Vagina (tissue), 2 donors: ENCODE results near the gene USP34. TPM values are rescaled to one million over a fixed set of nuclear protein-coding genes. Genes with fewer than 3 reads are reported as not detected.

ENCODE experiments used
- DNase-seq, 2 donors: peaks; one replicate each; pipeline ENCODE4 v3.0.0-alpha.2; 2017; ENCODE audit errors: extremely low spot score in 2 of 2
- H3K27ac ChIP-seq: fragments of 200-600 bp; sonication (generic); one replicate; pipeline ENCODE4 v1.5.1; 2019
- H3K27me3 ChIP-seq: fragments of 200-600 bp; sonication (generic); one replicate; pipeline ENCODE4 v1.5.1; 2019
- H3K36me3 ChIP-seq, 2 donors: fragments of 200-600 bp; sonication (generic); one replicate each; pipeline ENCODE4 v1.5.1; 2017 to 2019
- H3K4me1 ChIP-seq: fragments of 200-600 bp; sonication (generic); one replicate; pipeline ENCODE4 v1.5.1; 2019
- H3K4me3 ChIP-seq, 2 donors: fragments of 200-600 bp; sonication (generic); 1 replicate in 1 of 2; 2 replicates in 1 of 2; pipeline ENCODE4 v1.5.1; 2016 to 2019
- H3K9me3 ChIP-seq: fragments of 200-600 bp; sonication (generic); one replicate; pipeline ENCODE4 v1.5.1; 2019
- POLR2A ChIP-seq, 2 donors: fragments of 450-650 bp; IDR thresholded peaks; one replicate each; pipeline ENCODE4 v1.6.1; 2017; ENCODE audit warnings: antibody characterized with exemption in 2 of 2, mild to moderate bottlenecking in 2 of 2, moderate library complexity in 2 of 2
- POLR2AphosphoS5 ChIP-seq, 2 donors: sonication (generic); formaldehyde crosslinking; IDR thresholded peaks; one replicate each; pipeline ENCODE4 v1.9.0; 2017; ENCODE audit warnings: antibody characterized with exemption in 2 of 2, mild to moderate bottlenecking in 2 of 2, low read depth in 1 of 2; ENCODE audit not compliant: insufficient read depth in 1 of 2
- intact Hi-C: fragments of 100-400 bp; cut with DNase I; formaldehyde crosslinking; loops from one replicate; pipeline ENCODE4 v1.15.1; 2023
- total RNA-seq: library from RNA; depleted of rRNA; stranded (reverse); fragments of >200 nt; gene quantifications from one replicate; pipeline ENCODE4 v1.2.3, GENCODE V29; 2016
- TF ChIP-seq, protein P1 (sequence below), 3 experiments: fragments of 450-650 bp in 2 of 3; fragments of 200-600 bp in 1 of 3; sonication (generic) in 1 of 3; IDR thresholded peaks; one replicate each; pipeline ENCODE4 v1.5.1; 2017 to 2019; ENCODE audit warnings: antibody characterized with exemption in 3 of 3, mild to moderate bottlenecking in 2 of 3, moderate library complexity in 2 of 3

USP34 gene
- total RNA-seq, 1 donor from 2014 or later: 117 TPM

DNA sequence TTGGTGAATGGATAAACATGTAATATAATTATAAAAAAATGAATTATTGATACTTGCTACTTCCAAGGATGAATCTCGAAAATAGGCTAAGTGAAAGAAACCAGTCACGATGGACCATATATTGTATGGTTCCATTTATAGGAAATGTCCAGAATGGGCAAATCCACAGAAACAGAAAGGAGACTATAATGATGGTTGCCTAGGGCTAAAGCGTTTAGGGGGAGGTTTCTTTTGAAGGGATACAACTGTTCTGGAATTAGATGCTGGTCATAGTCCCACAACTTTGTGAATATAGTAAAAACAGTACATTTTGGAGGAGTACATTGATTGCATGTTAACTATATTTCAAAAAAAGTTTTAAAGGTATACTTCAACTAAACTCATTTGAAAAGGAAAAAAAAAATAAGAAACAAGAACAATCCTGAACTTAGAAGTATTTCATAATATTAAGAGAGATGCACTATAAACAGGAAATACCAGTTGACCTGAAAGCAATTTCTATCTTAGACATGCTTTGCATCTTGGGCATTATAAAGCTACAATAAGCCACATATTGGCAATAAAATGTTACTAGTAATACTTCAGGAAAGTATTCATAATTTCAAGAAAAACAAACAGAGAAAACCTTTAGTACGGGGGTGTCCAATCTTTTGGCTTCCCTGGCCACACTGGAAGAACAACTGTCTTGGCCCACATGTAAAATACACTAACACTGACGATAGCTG is 178.9 kb downstream of the USP34 start:
- intact Hi-C loops: no loop called here
- no peaks in the 10 kb centered on the region for H3K4me1 ChIP-seq
- no peak for TF ChIP-seq POLR2A (IDR thresholded peaks at IDR 0.05)
- no peak for TF ChIP-seq POLR2AphosphoS5 (IDR thresholded peaks at IDR 0.05; ENCODE audit: insufficient read depth in 1 of 2, low read depth in 1 of 2)
- TF ChIP-seq, protein P1, sequence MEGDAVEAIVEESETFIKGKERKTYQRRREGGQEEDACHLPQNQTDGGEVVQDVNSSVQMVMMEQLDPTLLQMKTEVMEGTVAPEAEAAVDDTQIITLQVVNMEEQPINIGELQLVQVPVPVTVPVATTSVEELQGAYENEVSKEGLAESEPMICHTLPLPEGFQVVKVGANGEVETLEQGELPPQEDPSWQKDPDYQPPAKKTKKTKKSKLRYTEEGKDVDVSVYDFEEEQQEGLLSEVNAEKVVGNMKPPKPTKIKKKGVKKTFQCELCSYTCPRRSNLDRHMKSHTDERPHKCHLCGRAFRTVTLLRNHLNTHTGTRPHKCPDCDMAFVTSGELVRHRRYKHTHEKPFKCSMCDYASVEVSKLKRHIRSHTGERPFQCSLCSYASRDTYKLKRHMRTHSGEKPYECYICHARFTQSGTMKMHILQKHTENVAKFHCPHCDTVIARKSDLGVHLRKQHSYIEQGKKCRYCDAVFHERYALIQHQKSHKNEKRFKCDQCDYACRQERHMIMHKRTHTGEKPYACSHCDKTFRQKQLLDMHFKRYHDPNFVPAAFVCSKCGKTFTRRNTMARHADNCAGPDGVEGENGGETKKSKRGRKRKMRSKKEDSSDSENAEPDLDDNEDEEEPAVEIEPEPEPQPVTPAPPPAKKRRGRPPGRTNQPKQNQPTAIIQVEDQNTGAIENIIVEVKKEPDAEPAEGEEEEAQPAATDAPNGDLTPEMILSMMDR (IDR thresholded peaks at IDR 0.05): no peak
- H3K36me3 ChIP-seq: peaks cover 0 to 33% of the 10 kb centered on the region in 2 donors
- H3K27me3 ChIP-seq: no peaks in the 10 kb centered on the region
- H3K27ac ChIP-seq: no peak overlapping the region
- no peak for DNase-seq
- H3K4me3 ChIP-seq: no peak overlapping the region
- no peaks in the 10 kb centered on the region for H3K9me3 ChIP-seq

DNA sequence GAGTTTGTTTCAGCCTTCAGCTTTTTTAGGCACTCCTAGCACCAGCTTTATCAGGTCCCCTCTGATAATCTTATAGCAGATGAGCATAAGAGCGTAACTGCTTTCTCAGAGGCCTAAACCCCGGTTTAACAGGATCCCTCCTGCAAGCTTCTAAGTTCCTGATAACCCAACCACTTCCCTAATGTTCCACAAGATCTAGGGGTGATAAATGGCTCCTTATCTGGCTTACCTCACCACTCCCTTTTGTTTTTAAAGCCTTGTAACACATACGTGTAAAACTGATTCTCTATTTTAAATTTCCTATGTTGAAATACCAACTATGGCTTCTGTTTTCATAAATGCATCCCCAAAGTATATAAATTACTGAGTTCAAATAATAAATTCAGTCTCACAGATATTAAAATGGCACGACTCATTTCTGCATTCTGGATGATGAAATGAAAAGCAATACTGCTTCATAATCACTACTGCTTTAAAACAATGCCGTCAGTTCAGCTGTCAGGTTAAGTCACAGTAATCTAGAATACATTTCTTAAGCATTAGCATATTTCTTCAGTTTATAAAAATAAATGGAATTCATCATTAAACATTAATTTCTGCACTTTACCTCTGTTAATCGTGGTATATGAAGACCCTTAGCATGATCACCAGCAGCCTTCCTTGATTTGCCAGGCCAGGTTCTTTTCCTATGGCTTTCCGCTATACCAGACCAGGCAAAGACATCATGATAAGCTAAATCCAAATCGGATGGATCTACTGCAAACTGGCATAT is 182.6 kb downstream of the USP34 start:
- H3K9me3 ChIP-seq: no peaks in the 10 kb centered on the region
- no peaks in the 10 kb centered on the region for H3K4me1 ChIP-seq
- no peak overlapping the region for H3K4me3 ChIP-seq
- H3K27ac ChIP-seq: no peak overlapping the region
- no peak for DNase-seq
- peaks cover 0 to 17% of the 10 kb centered on the region in 2 donors for H3K36me3 ChIP-seq
- H3K27me3 ChIP-seq: no peaks in the 10 kb centered on the region
- no peak for TF ChIP-seq POLR2A (IDR thresholded peaks at IDR 0.05)
- TF ChIP-seq, protein P1 (IDR thresholded peaks at IDR 0.05): no peak
- TF ChIP-seq POLR2AphosphoS5 (IDR thresholded peaks at IDR 0.05; ENCODE audit: insufficient read depth in 1 of 2, low read depth in 1 of 2): no peak
- intact Hi-C loops: no loop called here

DNA sequence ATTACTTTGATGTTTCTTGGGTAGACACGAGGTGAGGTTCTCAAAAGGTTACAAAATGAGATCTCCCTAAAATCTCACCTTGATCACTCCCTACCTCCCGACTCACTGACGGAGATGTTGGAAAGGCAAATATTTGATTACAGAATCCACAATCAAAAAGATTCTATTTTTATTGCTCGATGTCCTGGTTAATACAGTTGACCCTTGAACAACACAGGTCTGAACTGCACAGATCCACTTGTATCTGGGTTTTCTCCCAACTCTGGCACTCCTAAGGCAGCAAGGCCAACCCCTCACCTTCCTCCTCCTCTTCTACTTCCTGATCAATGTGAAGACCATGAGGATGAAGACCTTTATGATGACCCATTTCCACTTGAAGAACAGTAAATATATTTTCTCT is 183.6 kb downstream of the USP34 start:
- H3K27ac ChIP-seq: no peak overlapping the region
- TF ChIP-seq POLR2A (IDR thresholded peaks at IDR 0.05) (no peak), POLR2AphosphoS5 (IDR thresholded peaks at IDR 0.05; ENCODE audit: insufficient read depth in 1 of 2, low read depth in 1 of 2) (no peak)
- TF ChIP-seq, protein P1 (IDR thresholded peaks at IDR 0.05): no peak
- no peak overlapping the region for H3K4me3 ChIP-seq
- no peaks in the 10 kb centered on the region for H3K4me1 ChIP-seq
- H3K36me3 ChIP-seq: peaks cover 0 to 16% of the 10 kb centered on the region in 2 donors
- DNase-seq: no peak
- H3K27me3 ChIP-seq: no peaks in the 10 kb centered on the region
- H3K9me3 ChIP-seq: no peaks in the 10 kb centered on the region
- intact Hi-C loops: no loop called here

DNA sequence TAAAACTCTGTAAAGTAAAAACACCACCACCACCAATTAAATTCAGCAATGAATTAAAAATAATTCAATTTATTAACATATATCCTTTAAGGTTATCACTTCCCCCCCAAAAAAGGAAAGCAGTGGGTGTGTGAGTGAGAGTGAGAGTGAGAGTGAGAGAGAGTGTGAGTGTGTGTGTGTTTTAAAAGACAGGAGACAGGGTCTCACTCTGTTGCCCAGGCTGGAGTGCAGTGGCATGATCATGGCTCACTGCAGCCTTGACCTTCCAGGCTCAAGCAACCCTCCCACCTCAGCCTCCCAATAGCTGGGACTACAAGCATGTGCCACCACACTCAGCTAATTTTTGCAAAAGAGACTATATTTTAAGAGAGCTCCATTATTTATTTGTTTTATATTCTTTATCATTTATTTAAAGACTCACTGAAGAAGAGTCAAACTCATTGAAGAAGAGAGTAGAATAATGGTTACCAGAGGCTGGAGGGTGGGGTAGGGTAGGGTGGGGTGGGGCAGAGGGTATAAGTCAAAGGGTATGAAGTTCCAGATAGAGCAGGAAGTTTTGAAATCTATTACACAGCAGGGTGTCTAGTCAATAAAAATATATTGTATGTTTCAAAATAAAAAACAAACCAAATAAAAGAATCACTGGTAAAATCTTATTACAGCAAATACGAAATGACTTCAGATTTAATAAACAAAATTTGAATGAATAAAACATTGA is 187.3 kb downstream of the USP34 start:
- H3K4me1 ChIP-seq: no peaks in the 10 kb centered on the region
- intact Hi-C loops: no loop called here
- peaks cover 0 to 28% of the 10 kb centered on the region in 2 donors for H3K36me3 ChIP-seq
- H3K4me3 ChIP-seq: no peak overlapping the region
- DNase-seq: no peak
- no peak overlapping the region for H3K27ac ChIP-seq
- H3K9me3 ChIP-seq: no peaks in the 10 kb centered on the region
- TF ChIP-seq, protein P1 (IDR thresholded peaks at IDR 0.05): no peak
- TF ChIP-seq POLR2A (IDR thresholded peaks at IDR 0.05) (no peak), POLR2AphosphoS5 (IDR thresholded peaks at IDR 0.05; ENCODE audit: insufficient read depth in 1 of 2, low read depth in 1 of 2) (no peak)
- no peaks in the 10 kb centered on the region for H3K27me3 ChIP-seq
